Stimulated activated CD8-positive, alpha-beta memory T cell treated with anti-CD3 and anti-CD28 coated beads, Interleukin-7, amount 100 ng/mL, for 4 hours (primary cell): Measurements from ENCODE around the gene ST13.
A peak's percentile ranks its signal among the peaks of the same experiment; 100 is the strongest.
"Not testable (repeated sequence)": the region's sequence is repeated elsewhere in the genome, so short reads cannot be mapped to it uniquely, and the experiment has no call there.

Experiments
- DNase-seq, 2 donors: peaks; one replicate each; pipeline ENCODE4 v3.0.0-alpha.2; 2020; ENCODE audit warnings: low read depth in 2 of 2

Gene ST13

GRCh38 chr22:40838486-40838885 is 18.0 kb downstream of the ST13 start:
- DNase-seq: no peak

GRCh38 chr22:40834619-40835018 is 21.8 kb downstream of the ST13 start:
- DNase-seq: no peak

GRCh38 chr22:40829131-40829530 is 27.3 kb downstream of the ST13 start:
- no peak for DNase-seq

DNA sequence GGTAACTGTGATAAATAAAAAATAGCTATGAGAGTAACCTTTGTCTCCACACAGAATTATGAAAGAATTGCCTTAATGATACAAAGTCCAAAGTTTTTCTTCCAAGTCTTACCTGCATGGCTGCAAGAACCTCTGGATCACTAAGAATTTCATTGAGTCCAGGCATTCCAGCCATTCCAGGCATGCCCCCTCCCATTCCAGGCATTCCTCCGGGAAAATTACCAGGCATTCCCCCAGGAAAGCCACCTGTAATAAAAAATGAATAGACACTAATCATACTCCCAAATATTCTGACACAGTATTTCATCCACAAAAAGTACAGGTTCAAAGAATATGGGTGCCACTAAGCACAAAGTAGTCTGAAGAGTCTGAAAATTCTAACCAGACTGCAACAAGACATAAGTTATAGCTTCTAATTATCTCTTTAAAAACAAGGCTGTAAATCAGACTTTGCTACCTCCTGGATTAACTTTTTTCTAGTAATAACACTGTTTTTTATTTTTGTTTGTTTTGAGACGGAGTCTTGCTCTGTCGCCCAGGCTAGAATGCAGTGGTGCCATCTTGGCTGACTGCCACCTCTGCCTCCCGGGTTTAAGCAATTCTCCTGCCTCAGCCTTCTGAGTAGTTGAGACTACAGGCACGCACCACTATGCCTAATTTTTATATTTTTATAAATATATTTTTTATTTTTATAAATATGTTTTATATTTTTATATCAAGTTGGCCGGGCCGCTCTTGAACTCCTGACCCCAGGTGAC is 29.3 kb downstream of the ST13 start:
- DNase-seq: no peak

GRCh38 chr22:40826292-40826691 is 30.1 kb downstream of the ST13 start:
- DNase-seq: not testable (repeated sequence)

GRCh38 chr22:40823426-40823825 is 33.0 kb downstream of the ST13 start:
- DNase-seq: no peak

- DNase-seq: no peak
Observed at GRCh38 chr22:40819599-40820140, 36.8 kb downstream of the ST13 start.

GRCh38 chr22:40818747-40819598 is 37.5 kb downstream of the ST13 start, which contains the start of gene SLC25A17:
SLC25A17 (minus strand) TSS chr22:40819346; CDS start chr22:40819248, 98 bp downstream.
- peak; percentile 75 to 86 for DNase-seq

DNA sequence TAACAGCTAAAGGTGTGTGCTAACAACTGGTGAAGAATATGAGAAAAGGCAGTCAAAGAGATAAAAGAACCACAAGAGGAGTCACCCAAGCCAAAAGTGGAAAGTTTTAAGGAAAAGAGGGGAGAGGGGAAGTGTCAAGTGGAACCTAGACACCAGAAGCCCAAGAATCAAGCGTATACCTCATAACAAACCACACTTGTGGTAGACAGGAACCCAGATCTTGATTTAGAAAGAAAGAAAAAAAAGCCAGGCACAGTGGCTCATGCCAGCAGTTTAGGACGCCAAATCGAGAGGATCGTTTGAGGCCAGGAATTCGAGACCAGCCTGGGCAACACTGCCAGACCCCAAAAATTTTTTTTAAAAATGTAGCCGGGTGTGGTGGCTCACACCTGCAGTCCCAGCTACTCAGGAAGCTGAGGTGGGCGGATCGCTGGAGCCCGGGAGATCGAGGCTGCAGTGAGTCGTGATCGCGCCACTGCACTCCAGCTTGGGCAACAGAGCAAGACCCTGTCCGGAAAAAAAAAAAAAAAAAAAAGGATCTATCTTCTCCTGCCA is 38.2 kb downstream of the ST13 start:
- no peak for DNase-seq

DNA sequence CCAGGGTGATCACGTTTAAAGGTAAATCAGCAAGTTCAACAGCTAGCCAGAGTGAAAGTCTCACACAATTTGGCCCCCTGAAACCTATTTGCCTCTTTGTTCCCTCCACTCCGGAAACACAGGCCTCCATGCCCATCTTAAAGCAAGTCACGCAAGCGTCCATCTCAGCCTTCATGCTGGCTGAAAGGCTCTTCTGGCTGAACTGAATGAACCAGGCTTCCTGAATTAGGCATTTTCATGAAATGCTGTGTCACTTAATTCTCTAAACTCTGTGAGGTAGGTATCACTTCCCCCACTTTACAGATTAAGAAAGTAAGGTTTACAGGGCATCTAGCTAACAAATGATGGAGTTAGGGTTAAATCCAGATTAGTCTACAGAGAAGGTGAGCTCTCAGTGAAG is 38.7 kb downstream of the ST13 start:
- no peak for DNase-seq

DNA sequence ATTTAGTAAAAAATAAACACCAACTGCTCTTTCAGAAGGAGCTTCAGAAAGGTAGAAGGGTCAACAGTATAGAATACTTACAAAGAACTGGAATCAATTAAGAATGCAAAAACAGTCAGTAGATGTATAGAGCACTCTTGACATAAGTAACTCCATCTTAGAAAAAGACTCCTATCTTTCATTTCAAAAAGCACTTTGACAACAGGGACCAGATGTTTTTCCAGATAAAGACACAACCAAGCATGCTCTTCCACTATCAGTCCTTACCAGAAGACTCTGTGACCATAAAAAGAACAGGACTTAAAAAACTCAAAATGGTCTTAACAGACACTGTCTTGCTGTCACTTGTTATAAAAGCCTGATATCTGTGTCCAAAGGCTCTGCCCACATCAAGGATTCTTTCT is 42.5 kb downstream of the ST13 start:
- DNase-seq: no peak

- no peak for DNase-seq
Observed at GRCh38 chr22:40808018-40808841, 48.2 kb downstream of the ST13 start.

- no peak for DNase-seq
Observed at GRCh38 chr22:40806711-40807110, 49.7 kb downstream of the ST13 start.

- DNase-seq: no peak
Observed at GRCh38 chr22:40805699-40806203, 50.7 kb downstream of the ST13 start.

DNA sequence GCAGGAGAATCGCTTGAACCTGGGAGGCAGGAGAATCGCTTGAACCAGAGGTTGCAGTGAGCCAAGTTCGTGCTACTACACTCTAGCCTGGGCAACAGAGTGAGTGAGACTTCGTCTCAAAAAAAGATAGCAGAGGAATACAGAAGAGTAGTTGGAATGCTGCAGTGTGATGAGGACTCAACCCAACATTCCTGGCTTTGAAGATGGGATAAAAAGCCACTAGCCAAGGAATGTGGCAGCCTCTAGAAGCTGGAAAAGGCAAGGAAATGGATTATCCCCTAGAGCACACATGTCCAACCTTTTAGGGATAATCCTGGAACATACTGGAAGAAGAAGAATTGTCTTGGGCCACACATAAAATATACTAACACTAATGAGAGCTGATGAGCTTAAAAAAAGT is 51.2 kb downstream of the ST13 start:
- no peak for DNase-seq

DNA sequence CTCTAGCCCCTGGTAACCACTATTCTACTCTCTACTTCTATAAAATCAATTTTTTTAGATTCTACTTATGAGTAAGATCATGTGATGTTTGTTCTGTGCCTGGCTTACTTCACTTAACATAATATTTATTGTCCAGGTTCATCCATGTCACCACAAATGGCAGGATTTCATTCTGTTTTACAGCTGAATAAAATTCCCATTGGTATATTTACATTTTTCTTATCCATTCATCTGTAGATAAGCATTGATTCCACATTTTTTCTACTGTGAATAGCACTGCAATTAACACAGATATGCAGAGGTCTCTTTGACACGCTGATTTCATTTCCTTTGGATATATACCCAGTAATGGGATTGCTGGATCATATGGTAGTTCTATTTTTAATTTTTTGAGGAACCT is 53.1 kb downstream of the ST13 start:
- DNase-seq: no peak

- DNase-seq: no peak
Observed at GRCh38 chr22:40799008-40799407, 57.4 kb downstream of the ST13 start.

GRCh38 chr22:40797427-40797826 is 59.0 kb downstream of the ST13 start:
- DNase-seq: no peak

DNA sequence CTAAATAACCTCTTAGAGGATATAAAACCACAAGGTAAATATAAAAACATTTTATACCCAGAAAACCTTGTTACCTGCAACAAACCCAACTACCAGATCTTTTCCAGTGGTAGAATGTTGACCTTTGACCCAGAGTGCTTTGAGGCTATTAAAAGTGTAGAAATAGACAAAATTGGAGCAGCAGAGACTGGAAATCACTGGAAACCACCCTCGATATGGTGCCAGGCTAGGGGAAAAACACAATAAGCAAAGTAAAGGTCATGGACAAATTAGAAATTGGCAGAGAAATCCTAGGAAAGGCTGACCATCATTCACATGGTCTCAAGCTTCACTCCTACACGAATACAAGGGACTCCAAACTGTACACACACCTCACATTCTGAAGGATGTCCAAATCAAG is 64.0 kb downstream of the ST13 start:
- no peak for DNase-seq

- no peak for DNase-seq
Observed at GRCh38 chr22:40791241-40791640, 65.2 kb downstream of the ST13 start.

DNA sequence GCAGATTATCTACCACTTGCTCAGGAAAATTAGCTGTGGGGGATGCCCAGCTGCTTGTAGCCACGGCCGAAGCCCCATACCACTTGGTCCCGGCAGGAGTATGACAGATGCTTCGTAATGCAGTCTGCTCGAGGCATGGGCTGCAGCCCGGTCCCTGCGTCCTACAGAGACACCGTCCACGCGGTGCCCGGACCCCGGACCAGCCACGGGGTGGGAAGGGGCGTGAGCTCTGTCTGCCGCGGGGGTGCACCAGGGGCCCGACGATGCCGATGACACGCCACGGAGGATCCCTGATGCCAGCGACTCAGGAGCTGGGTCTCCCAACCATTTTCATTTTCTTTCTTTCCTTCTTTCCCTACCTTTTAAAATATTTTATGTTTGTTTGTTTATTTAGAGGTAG is 67.3 kb downstream of the ST13 start:
- DNase-seq: no peak
